ENCODE data around the gene NT5M. TPM values are rescaled to one million over a fixed set of nuclear protein-coding genes. Genes with fewer than 3 reads are reported as not detected.

NT5M gene
- total RNA-seq, 1 donor from 2014 or later, result 8.2 TPM

GRCh38 chr17:17375841-17376240 is 72.7 kb downstream of the NT5M start:
- H3K4me3 Mint-ChIP-seq (ENCODE audit: unreplicated experiment), result no peak overlapping the region
- TF ChIP-seq, protein P1, sequence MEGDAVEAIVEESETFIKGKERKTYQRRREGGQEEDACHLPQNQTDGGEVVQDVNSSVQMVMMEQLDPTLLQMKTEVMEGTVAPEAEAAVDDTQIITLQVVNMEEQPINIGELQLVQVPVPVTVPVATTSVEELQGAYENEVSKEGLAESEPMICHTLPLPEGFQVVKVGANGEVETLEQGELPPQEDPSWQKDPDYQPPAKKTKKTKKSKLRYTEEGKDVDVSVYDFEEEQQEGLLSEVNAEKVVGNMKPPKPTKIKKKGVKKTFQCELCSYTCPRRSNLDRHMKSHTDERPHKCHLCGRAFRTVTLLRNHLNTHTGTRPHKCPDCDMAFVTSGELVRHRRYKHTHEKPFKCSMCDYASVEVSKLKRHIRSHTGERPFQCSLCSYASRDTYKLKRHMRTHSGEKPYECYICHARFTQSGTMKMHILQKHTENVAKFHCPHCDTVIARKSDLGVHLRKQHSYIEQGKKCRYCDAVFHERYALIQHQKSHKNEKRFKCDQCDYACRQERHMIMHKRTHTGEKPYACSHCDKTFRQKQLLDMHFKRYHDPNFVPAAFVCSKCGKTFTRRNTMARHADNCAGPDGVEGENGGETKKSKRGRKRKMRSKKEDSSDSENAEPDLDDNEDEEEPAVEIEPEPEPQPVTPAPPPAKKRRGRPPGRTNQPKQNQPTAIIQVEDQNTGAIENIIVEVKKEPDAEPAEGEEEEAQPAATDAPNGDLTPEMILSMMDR (IDR thresholded peaks at IDR 0.05; ENCODE audit: partially characterized antibody, unreplicated experiment), result no peak
- peak; percentile 1 for DNase-seq
- H3K27ac Mint-ChIP-seq (ENCODE audit: unreplicated experiment), result peak overlapping the region; percentile 22
- H3K9me3 Mint-ChIP-seq (ENCODE audit: unreplicated experiment), result peaks cover 5% of the 10 kb centered on the region
- H3K36me3 Mint-ChIP-seq (ENCODE audit: unreplicated experiment), result peaks cover 4% of the 10 kb centered on the region
- H3K27me3 Mint-ChIP-seq (ENCODE audit: unreplicated experiment), result peaks cover 4% of the 10 kb centered on the region
- peaks cover 21% of the 10 kb centered on the region for H3K4me1 Mint-ChIP-seq (ENCODE audit: low read depth, unreplicated experiment)

DNA sequence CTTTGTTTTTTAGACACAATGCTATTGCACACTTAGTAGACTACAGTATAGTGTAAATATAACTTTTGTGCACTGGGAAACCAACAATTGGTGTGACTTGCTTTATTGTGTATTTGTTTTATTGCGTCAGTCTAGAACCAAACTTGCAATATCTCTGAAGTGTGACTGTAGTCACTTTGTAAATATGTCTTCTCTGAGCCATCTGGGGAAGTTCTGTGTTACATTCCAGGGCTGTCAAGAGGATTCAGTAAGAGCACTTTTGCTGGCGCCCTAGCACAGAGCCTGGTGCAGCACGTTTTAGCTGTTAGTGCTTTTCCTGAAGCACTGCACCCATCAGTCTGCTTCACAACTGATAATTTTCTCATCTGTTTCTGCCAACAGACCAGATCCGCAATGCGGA is 73.2 kb downstream of the NT5M start:
- peaks cover 25% of the 10 kb centered on the region for H3K4me1 Mint-ChIP-seq (ENCODE audit: low read depth, unreplicated experiment)
- peaks cover 5% of the 10 kb centered on the region for H3K9me3 Mint-ChIP-seq (ENCODE audit: unreplicated experiment)
- H3K27me3 Mint-ChIP-seq (ENCODE audit: unreplicated experiment), result peaks cover 1% of the 10 kb centered on the region
- peak overlapping the region; percentile 93 for H3K27ac Mint-ChIP-seq (ENCODE audit: unreplicated experiment)
- no peak for DNase-seq
- TF ChIP-seq, protein P1 (IDR thresholded peaks at IDR 0.05; ENCODE audit: partially characterized antibody, unreplicated experiment), result no peak
- peaks cover 4% of the 10 kb centered on the region for H3K36me3 Mint-ChIP-seq (ENCODE audit: unreplicated experiment)
- H3K4me3 Mint-ChIP-seq (ENCODE audit: unreplicated experiment), result peak overlapping the region; percentile 38

GRCh38 chr17:17377071-17377967 is 74.1 kb downstream of the NT5M start:
- Mint-ChIP-seq H3K27me3 (ENCODE audit: unreplicated experiment) (peaks cover 4% of the 10 kb centered on the region), H3K4me3 (ENCODE audit: unreplicated experiment) (peak overlapping the region; percentile 49), H3K9me3 (ENCODE audit: unreplicated experiment) (peaks cover 5% of the 10 kb centered on the region), H3K4me1 (ENCODE audit: low read depth, unreplicated experiment) (peaks cover 33% of the 10 kb centered on the region), H3K27ac (ENCODE audit: unreplicated experiment) (peak overlapping the region; percentile 93), H3K36me3 (ENCODE audit: unreplicated experiment) (peaks cover 4% of the 10 kb centered on the region)
- TF ChIP-seq, protein P1 (IDR thresholded peaks at IDR 0.05; ENCODE audit: partially characterized antibody, unreplicated experiment), result no peak
- DNase-seq, result peak; percentile 38

- TF ChIP-seq, protein P1 (IDR thresholded peaks at IDR 0.05; ENCODE audit: partially characterized antibody, unreplicated experiment), result no peak
- Mint-ChIP-seq H3K4me3 (ENCODE audit: unreplicated experiment) (peak overlapping the region; percentile 63), H3K27me3 (ENCODE audit: unreplicated experiment) (peaks cover 6% of the 10 kb centered on the region), H3K27ac (ENCODE audit: unreplicated experiment) (peak overlapping the region; percentile 22), H3K4me1 (ENCODE audit: low read depth, unreplicated experiment) (peaks cover 39% of the 10 kb centered on the region), H3K36me3 (ENCODE audit: unreplicated experiment) (peaks cover 4% of the 10 kb centered on the region), H3K9me3 (ENCODE audit: unreplicated experiment) (peaks cover 8% of the 10 kb centered on the region)
- DNase-seq, result peak; percentile 11
These were observed 76.2 kb downstream of the NT5M start for GRCh38 chr17:17379197-17379991.
